ENCODE results near the gene SRP68. TPM values are rescaled to one million over a fixed set of nuclear protein-coding genes. Genes with fewer than 3 reads are reported as not detected.

Gene SRP68
- total and polyA plus RNA-seq, 9 of the 15 experiments (the other 6 are each of a cell fraction or from before 2014, with no cell fraction given), result 29.4 to 92.6 (median 36.2) TPM

DNA sequence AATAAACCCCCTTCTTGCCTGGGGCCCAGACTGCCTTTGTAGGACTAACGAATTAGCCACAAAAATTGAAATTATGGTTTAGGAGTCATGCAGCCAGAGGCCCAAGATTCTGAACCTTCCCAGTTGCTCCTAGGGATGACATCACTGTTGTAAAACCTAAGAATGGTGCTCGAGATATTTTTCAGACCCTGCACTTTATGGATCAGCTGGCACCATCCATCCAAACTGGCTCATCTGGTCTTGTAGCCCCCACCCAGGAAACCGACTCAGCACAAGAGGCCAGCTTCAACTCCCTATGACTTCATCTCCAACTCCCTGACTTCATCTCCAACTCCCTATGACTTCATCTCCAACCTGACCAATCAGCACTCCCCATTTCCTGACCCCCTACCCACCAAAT is 34.3 kb downstream of the SRP68 start (continued):
- no peak for TF ChIP-seq ZNF592 (IDR thresholded peaks at IDR 0.05)
- TF ChIP-seq HDAC3 (IDR thresholded peaks at IDR 0.05; ENCODE audit: borderline replicate concordance, partially characterized antibody), result no peak
- peak; percentile 50; the same call in 1 of the 2 replicates for TF ChIP-seq POLR2A (conservative IDR thresholded peaks at IDR 0.05)
- TF ChIP-seq RBM17 (IDR thresholded peaks at IDR 0.05; ENCODE audit: borderline replicate concordance, low read depth, low read length), result no peak
- TF ChIP-seq XRCC5 (IDR thresholded peaks at IDR 0.05; ENCODE audit: low read depth, low read length), result no peak
- TF ChIP-seq, protein P1, sequence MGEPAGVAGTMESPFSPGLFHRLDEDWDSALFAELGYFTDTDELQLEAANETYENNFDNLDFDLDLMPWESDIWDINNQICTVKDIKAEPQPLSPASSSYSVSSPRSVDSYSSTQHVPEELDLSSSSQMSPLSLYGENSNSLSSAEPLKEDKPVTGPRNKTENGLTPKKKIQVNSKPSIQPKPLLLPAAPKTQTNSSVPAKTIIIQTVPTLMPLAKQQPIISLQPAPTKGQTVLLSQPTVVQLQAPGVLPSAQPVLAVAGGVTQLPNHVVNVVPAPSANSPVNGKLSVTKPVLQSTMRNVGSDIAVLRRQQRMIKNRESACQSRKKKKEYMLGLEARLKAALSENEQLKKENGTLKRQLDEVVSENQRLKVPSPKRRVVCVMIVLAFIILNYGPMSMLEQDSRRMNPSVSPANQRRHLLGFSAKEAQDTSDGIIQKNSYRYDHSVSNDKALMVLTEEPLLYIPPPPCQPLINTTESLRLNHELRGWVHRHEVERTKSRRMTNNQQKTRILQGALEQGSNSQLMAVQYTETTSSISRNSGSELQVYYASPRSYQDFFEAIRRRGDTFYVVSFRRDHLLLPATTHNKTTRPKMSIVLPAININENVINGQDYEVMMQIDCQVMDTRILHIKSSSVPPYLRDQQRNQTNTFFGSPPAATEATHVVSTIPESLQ (CRISPR knock-in tag; IDR thresholded peaks at IDR 0.05), result no peak
- no peak for TF ChIP-seq SRSF3 (IDR thresholded peaks at IDR 0.05; ENCODE audit: insufficient read depth, low read length)
- no peak for TF ChIP-seq ZNF695 (CRISPR knock-in tag; IDR thresholded peaks at IDR 0.05)
- no peak for TF ChIP-seq CTBP1 (IDR thresholded peaks at IDR 0.05; ENCODE audit: borderline replicate concordance)
- no peak for TF ChIP-seq NONO (IDR thresholded peaks at IDR 0.05; ENCODE audit: low read depth in 2 of 2, low read length in 1 of 2)
- no peak for TF ChIP-seq HDAC2 (IDR thresholded peaks at IDR 0.05)
- no peak for TF ChIP-seq ZNF57 (CRISPR knock-in tag; IDR thresholded peaks at IDR 0.05)
- TF ChIP-seq ZNF41 (CRISPR knock-in tag; conservative IDR thresholded peaks at IDR 0.05), result no peak
- no peak for TF ChIP-seq CBFB (CRISPR knock-in tag; IDR thresholded peaks at IDR 0.05)
- TF ChIP-seq RFX1 (IDR thresholded peaks at IDR 0.05), result no peak
- no peak for TF ChIP-seq ZNF431 (CRISPR knock-in tag; IDR thresholded peaks at IDR 0.05)
